Activated CD4-positive, alpha-beta T cell treated with anti-CD3 and anti-CD28 coated beads, Interleukin-2, Interleukin-6, amounts not matched to agents 100 ng/mL and 50 ng/mL, durations not matched to agents 16 hours and 8 hours (primary cell): ENCODE results near the gene ANLN.
"Not testable (repeated sequence)": the region's sequence is repeated elsewhere in the genome, so short reads cannot be mapped to it uniquely, and the experiment has no call there.

Experiments used
- DNase-seq: peaks from one replicate; pipeline ENCODE4 v3.0.0-alpha.2; 2020

Gene ANLN

GRCh38 chr7:36409180-36409579 is 19.5 kb downstream of the ANLN start:
- no peak for DNase-seq

GRCh38 chr7:36415144-36415543 is 25.5 kb downstream of the ANLN start:
- no peak for DNase-seq

GRCh38 chr7:36416251-36416650 is 26.6 kb downstream of the ANLN start:
- DNase-seq, result no peak

- no peak for DNase-seq
These were observed 30.6 kb downstream of the ANLN start for GRCh38 chr7:36420307-36420706.

GRCh38 chr7:36422072-36422471 is 32.4 kb downstream of the ANLN start:
- no peak for DNase-seq

GRCh38 chr7:36423633-36424032 is 34.0 kb downstream of the ANLN start:
- DNase-seq, result no peak

- no peak for DNase-seq
These were observed 40.5 kb downstream of the ANLN start for GRCh38 chr7:36430186-36430585.

- DNase-seq, result no peak
These were observed 41.2 kb downstream of the ANLN start for GRCh38 chr7:36430881-36431280.

GRCh38 chr7:36438211-36438610 is 48.5 kb downstream of the ANLN start:
- no peak for DNase-seq

- no peak for DNase-seq
These were observed 50.0 kb downstream of the ANLN start for GRCh38 chr7:36439624-36440023.

- no peak for DNase-seq
These were observed 51.2 kb downstream of the ANLN start for GRCh38 chr7:36440880-36441279.

- DNase-seq, result no peak
These were observed 51.8 kb downstream of the ANLN start for GRCh38 chr7:36441344-36442022.

GRCh38 chr7:36448781-36449379 is 59.2 kb downstream of the ANLN start:
- no peak for DNase-seq

- DNase-seq, result no peak
These were observed 60.0 kb downstream of the ANLN start for GRCh38 chr7:36449685-36450084.

GRCh38 chr7:36453769-36454168 is 64.1 kb downstream of the ANLN start:
- no peak for DNase-seq

GRCh38 chr7:36455646-36456045 is 66.0 kb downstream of the ANLN start:
- no peak for DNase-seq

- DNase-seq, result no peak
These were observed 66.5 kb downstream of the ANLN start for GRCh38 chr7:36456138-36456537.

- no peak for DNase-seq
These were observed 66.9 kb downstream of the ANLN start for GRCh38 chr7:36456548-36456947.

GRCh38 chr7:36459236-36459960 is 69.7 kb downstream of the ANLN start:
- DNase-seq, result no peak

- DNase-seq, result no peak
These were observed 71.3 kb downstream of the ANLN start for GRCh38 chr7:36460811-36461429.

GRCh38 chr7:36462551-36463137 is 73.0 kb downstream of the ANLN start:
- no peak for DNase-seq

- DNase-seq, result no peak
These were observed 74.6 kb downstream of the ANLN start for GRCh38 chr7:36464271-36464670.

GRCh38 chr7:36466001-36466400 is 76.3 kb downstream of the ANLN start:
- not testable (repeated sequence) for DNase-seq
